GM12878 (cell line): ENCODE measurements around the gene PAQR8. TPM values are rescaled to one million over a fixed set of nuclear protein-coding genes. Genes with fewer than 3 reads are reported as not detected.

ENCODE experiments used
- ATAC-seq: fragments of 200-7000 bp; cut with Tn5 transposase; 3 replicates; pipeline ENCODE4 v1.9.1; 2020; ENCODE audit warnings: mild to moderate bottlenecking, moderate library complexity
- BruUV-seq: library from RNA; stranded (reverse); fragments of 400-500 nt; replicated peaks from 2 replicates; lab custom pipeline; 2021; lab: Mats Ljungman, UMichigan
- CTCF ChIA-PET: fragments of 300-600 bp; sonication (Branson Sonifier 250); formaldehyde crosslinking; extraction: SDS; loops from one replicate; lab custom pipeline; 2021; ENCODE audit warnings: inconsistent platforms; lab: Yijun Ruan, JAX
- POLR2A ChIA-PET: fragments of 350-600 bp; formaldehyde crosslinking; extraction: SDS; loops from one replicate; lab custom pipeline; 2021; ENCODE audit warnings: inconsistent platforms; lab: Charles Lee
- RAD21 ChIA-PET: fragments of 300-600 bp; sonication (Branson Sonifier 250); formaldehyde crosslinking; loops from one replicate; lab custom pipeline; 2023; ENCODE audit warnings: antibody characterized with exemption; ENCODE audit not compliant: unreplicated experiment; lab: Charles Lee
- SMC1A ChIA-PET: fragments of 300-600 bp; sonication (Branson Sonifier 250); formaldehyde crosslinking; loops from one replicate; lab custom pipeline; 2023; ENCODE audit not compliant: unreplicated experiment, uncharacterized antibody; lab: Charles Lee
- DNase-seq: peaks from one replicate; pipeline ENCODE4 v3.0.0-alpha.2; 2011; ENCODE audit warnings: low read depth, low spot score
- FAIRE-seq: peaks from 3 replicates; lab custom pipeline; 2011; peaks lifted over from hg19 to GRCh38; lab: Jason Lieb, UNC
- H2AFZ ChIP-seq: 2 replicates; pipeline ENCODE4 v1.6.0; 2011; ENCODE audit warnings: low read depth, low read length, control low read depth; ENCODE audit not compliant: control insufficient read depth
- H3K27ac ChIP-seq: 2 replicates; pipeline ENCODE4 v1.5.1; 2011; ENCODE audit warnings: control low read depth; ENCODE audit not compliant: control insufficient read depth, insufficient read depth
- H3K27me3 ChIP-seq, 2 experiments: replicated peaks in 1 of 2; 2 replicates each; pipeline versions ENCODE4 v1.6.0 to v1.6.1; 2011; ENCODE audit warnings: low read length in 1 of 2; ENCODE audit not compliant: control insufficient read depth in 2 of 2, insufficient read depth in 2 of 2
- H3K36me3 ChIP-seq, 2 experiments: 2 replicates each; pipeline ENCODE4 v1.5.1; 2011; ENCODE audit warnings: low read length in 1 of 2; ENCODE audit not compliant: control insufficient read depth in 2 of 2, insufficient read depth in 2 of 2
- H3K4me1 ChIP-seq: 2 replicates; pipeline ENCODE4 v1.6.1; 2011; ENCODE audit warnings: mild to moderate bottlenecking, low read length, moderate library complexity, mixed read lengths; ENCODE audit not compliant: control insufficient read depth, insufficient read depth
- H3K4me2 ChIP-seq: 2 replicates; pipeline ENCODE4 v1.6.0; 2011; ENCODE audit warnings: control low read depth; ENCODE audit not compliant: control insufficient read depth, insufficient read depth
- H3K4me3 ChIP-seq: fragments of 200-600 bp; sonication (generic); 2 replicates; pipeline ENCODE4 v1.5.1; 2016
- H3K79me2 ChIP-seq: 2 replicates; pipeline ENCODE4 v1.6.0; 2011; ENCODE audit warnings: low read length; ENCODE audit not compliant: control insufficient read depth, insufficient read depth
- H3K9ac ChIP-seq: 2 replicates; pipeline ENCODE4 v1.8.0; 2011; ENCODE audit warnings: low read length, control low read depth, mixed read lengths; ENCODE audit not compliant: control insufficient read depth, insufficient read depth
- H3K9me3 ChIP-seq: replicated peaks from 3 replicates; pipeline ENCODE4 v1.5.1; 2011; ENCODE audit warnings: mild to moderate bottlenecking, low read length; ENCODE audit not compliant: control insufficient read depth, insufficient read depth
- H4K20me1 ChIP-seq: 2 replicates; pipeline ENCODE4 v1.6.0; 2011; ENCODE audit not compliant: control insufficient read depth, insufficient read depth
- E4F1 ChIP-seq: fragments of 450-650 bp; IDR thresholded peaks from 2 replicates; pipeline ENCODE4 v1.6.1; 2018; ENCODE audit warnings: borderline replicate concordance, mild to moderate bottlenecking; ENCODE audit not compliant: partially characterized antibody
- FOS ChIP-seq: IDR thresholded peaks from 3 replicates; pipeline ENCODE4 v1.6.1; 2011; ENCODE audit warnings: borderline replicate concordance; ENCODE audit not compliant: insufficient read length; ENCODE audit errors: extremely low read depth
- TCF12 ChIP-seq: IDR thresholded peaks from 2 replicates; pipeline ENCODE4 v1.6.1; 2011; ENCODE audit warnings: low read depth, mild to moderate bottlenecking, low read length
- YY1 ChIP-seq: IDR thresholded peaks from 2 replicates; pipeline ENCODE4 v1.6.1; 2011; ENCODE audit warnings: low read depth, mild to moderate bottlenecking, low read length
- WGBS: methylation state at CpG from one replicate; pipeline ENCODE4 v1.1.6; 2016; ENCODE audit warnings: low lambda C conversion rate; ENCODE audit not compliant: insufficient replicate concordance, insufficient coverage; ENCODE audit errors: missing lambda C conversion rate; 5-methylcytosine and 5-hydroxymethylcytosine counted together
- in situ Hi-C: fragments of 300-500 bp; cut with MboI; formaldehyde crosslinking; loops from 9 replicates; pipeline ENCODE4 v1.14.3; 2018; ENCODE audit warnings: mixed read lengths
- intact Hi-C: fragments of 100-400 bp; cut with micrococcal nuclease; formaldehyde crosslinking; loops from one replicate; pipeline ENCODE4 v1.14.2; 2022; ENCODE audit not compliant: unreplicated experiment
- polyA plus RNA-seq, 11 experiments: library from polyadenylated mRNA; depleted of rRNA in 4 of 11; unstranded in 6 of 11; stranded (reverse) in 5 of 11; fragments of >200 nt; fragmentation: Nextera tagmentation in 4 of 11; fragmentation: Illumina TruSeq in 1 of 11; extraction: Ambion mirVana in 4 of 11; extraction: Trizol in 1 of 11; gene quantifications; 1 replicate in 1 of 11; 2 replicates in 10 of 11; pipeline versions ENCODE4 v1.2.1 to v1.2.3, GENCODE V29; 2011 to 2016; ENCODE audit warnings: inconsistent platforms in 2 of 11, missing spikeins in 2 of 11, low read depth in 1 of 11
- total RNA-seq, 4 experiments: library from RNA; depleted of rRNA in 3 of 4; stranded (reverse); fragments of >200 nt in 3 of 4; fragmentation: Illumina TruSeq in 1 of 4; extraction: Trizol in 1 of 4; gene quantifications; 2 replicates each; pipeline versions ENCODE4 v1.2.1 to v1.2.3, GENCODE V29; 2013 to 2021

The PAQR8 gene
- total and polyA plus RNA-seq, 10 of the 15 experiments (the other 5 are each of a cell fraction or from before 2014, with no cell fraction given) = 3.9 to 22.4 (median 14.6) TPM

GRCh38 chr6:52331793-52332457, 30.0 kb upstream of the PAQR8 start:
- BruUV-seq = no TSS peak
- SMC1A ChIA-PET = interaction anchor here (1.2 to 3.2 kb wide), 3 partner anchors 9 to 46 kb away, joined by 4 to 16 read pairs (median 7); no protein-coding TSS in a partner anchor
- in situ Hi-C loops = no loop called here
- FAIRE-seq (no peak), ATAC-seq (no peak), DNase-seq (no peak)
- RAD21 ChIA-PET = no interaction called here
- peaks cover 3% of the 10 kb centered on the region for H3K4me1 ChIP-seq
- no peaks in the 10 kb centered on the region for H3K36me3 ChIP-seq
- no peak overlapping the region for H3K9ac ChIP-seq
- H3K79me2 ChIP-seq = no peaks in the 10 kb centered on the region
- POLR2A ChIA-PET = interaction anchor here (1.2 kb wide), 1 partner anchor 24 kb away, joined by 3 read pairs; no protein-coding TSS in a partner anchor
- no peaks in the 10 kb centered on the region for H3K9me3 ChIP-seq
- CTCF ChIA-PET = interaction anchor here (0.6 to 1.5 kb wide), 3 partner anchors 10 to 1714 kb away, joined by 3 read pairs; no protein-coding TSS in a partner anchor
- H4K20me1 ChIP-seq = no peaks in the 10 kb centered on the region
- H3K4me2 ChIP-seq = no peak overlapping the region
- TF ChIP-seq YY1 = 0 out of 2 replicates have a peak, but pooled peaks have one; percentile 21
- no peak for TF ChIP-seq E4F1
- no peak for TF ChIP-seq FOS
- no peak for TF ChIP-seq TCF12
- H2AFZ ChIP-seq = no peak overlapping the region
- H3K27me3 ChIP-seq = no peaks in the 10 kb centered on the region
- 74% methylated on average over 4 of the region's 4 CpGs for WGBS
- intact Hi-C loops = no loop called here
- no peak overlapping the region for H3K4me3 ChIP-seq
- H3K27ac ChIP-seq = no peak overlapping the region
